Heart left ventricle (tissue), 16 donors: ENCODE data around the gene BCAR1. TPM values are rescaled to one million over a fixed set of nuclear protein-coding genes. Genes with fewer than 3 reads are reported as not detected.
"Not testable (repeated sequence)": the region's sequence is repeated elsewhere in the genome, so short reads cannot be mapped to it uniquely, and the experiment has no call there.

ENCODE experiments used
- ATAC-seq, 4 donors: fragments of 200-7000 bp; cut with Tn5 transposase; one replicate each; pipeline ENCODE4 v1.9.1; 2020 to 2022; ENCODE audit warnings: moderate library complexity in 4 of 4, mild to moderate bottlenecking in 3 of 4, moderate number of reproducible peaks in 1 of 4
- DNase-seq, 5 donors: peaks; one replicate each; pipeline ENCODE4 v3.0.0-alpha.2; 2020
- H3K27ac ChIP-seq, 12 donors: fragments of 200-600 bp; sonication (generic) in 4 of 12; one replicate each; pipeline versions ENCODE4 v1.5.0 to v1.8.0; 2016 to 2022; ENCODE audit warnings: mild to moderate bottlenecking in 2 of 12
- H3K27me3 ChIP-seq, 9 donors: fragments of 200-600 bp; sonication (generic) in 2 of 9; one replicate each; pipeline versions ENCODE4 v1.5.1 to v1.8.0; 2016 to 2022; ENCODE audit warnings: mild to moderate bottlenecking in 3 of 9
- H3K36me3 ChIP-seq, 9 donors: fragments of 200-600 bp; sonication (generic) in 2 of 9; one replicate each; pipeline versions ENCODE4 v1.5.0 to v1.8.0; 2018 to 2022; ENCODE audit warnings: mild to moderate bottlenecking in 2 of 9
- H3K4me1 ChIP-seq, 12 donors: fragments of 200-600 bp; sonication (generic) in 4 of 12; one replicate each; pipeline versions ENCODE4 v1.5.0 to v1.8.0; 2016 to 2022; ENCODE audit warnings: mild to moderate bottlenecking in 3 of 12
- H3K4me3 ChIP-seq, 12 donors: fragments of 200-600 bp; sonication (generic) in 4 of 12; one replicate each; pipeline versions ENCODE4 v1.5.0 to v1.8.0; 2017 to 2022; ENCODE audit warnings: mild to moderate bottlenecking in 9 of 12, moderate library complexity in 4 of 12
- H3K9me3 ChIP-seq, 12 donors: fragments of 200-600 bp; sonication (generic) in 4 of 12; one replicate each; pipeline versions ENCODE4 v1.5.0 to v1.8.0; 2016 to 2022; ENCODE audit warnings: mild to moderate bottlenecking in 1 of 12
- CTCF ChIP-seq, 12 donors: fragments of 200-600 bp; sonication (generic) in 4 of 12; IDR thresholded peaks; one replicate each; pipeline versions ENCODE4 v1.5.0 to v1.8.0; 2018 to 2022; ENCODE audit warnings: antibody characterized with exemption in 12 of 12, mild to moderate bottlenecking in 5 of 12
- POLR2A ChIP-seq, 2 donors: fragments of 450-650 bp; IDR thresholded peaks; one replicate each; pipeline ENCODE4 v1.6.1; 2017; ENCODE audit warnings: antibody characterized with exemption in 2 of 2, mild to moderate bottlenecking in 2 of 2, moderate library complexity in 2 of 2
- WGBS, 4 donors: extraction: QIAGEN DNeasy Blood & Tissue Kit in 2 of 4; methylation state at CpG; one replicate each; pipeline versions ENCODE4 v1.1.5 to v1.1.7; 2013 to 2018; 5-methylcytosine and 5-hydroxymethylcytosine counted together
- intact Hi-C, 10 donors: fragments of 100-400 bp; cut with DNase I; formaldehyde crosslinking; loops; one replicate each; pipeline versions ENCODE4 v1.11.1 to v1.14.2; 2022
- polyA plus RNA-seq, 2 donors: library from polyadenylated mRNA; stranded (reverse); fragments of 200-250 nt; gene quantifications; one replicate each; pipeline ENCODE4 v1.2.3, GENCODE V29; 2013
- total RNA-seq, 9 donors: library from RNA; depleted of rRNA in 2 of 9; stranded (reverse); fragments of >200 nt in 2 of 9; fragmentation: NEBNext Ultra II Directional in 3 of 9; extraction: Animal tissue kit (Norgen Biotek cat#: 25700) in 3 of 9; gene quantifications; one replicate each; pipeline versions ENCODE4 v1.1.0 to v1.2.4, GENCODE V29; 2016 to 2023
- donor health status: ischemic (EF 13 %, LVEDD 7.1; RV severe dilation, severe dysfunction).
- donor health status: healthy with polysubstance abuse.
- donor health status: DM: no; HTN: yes; CAD: no.
- donor health status: DM: no; HTN: no; CAD: no.
- donor health status: ischemic (EF 25% LVEDD 6.9; RV normal size, moderate dysfunction).
- donor health status: ischemic (EF 25% LVEDD 5.7; RV mildly dilated, moderate dysfunction).
- donor health status: healthy.
- donor health status: DM: yes; HTN: yes; CAD: no.
- donor health status: ischemic (EF 35%, LVEDD 5.7; RV mildly dilated, moderate dysfunction).
- donor health status: nonischemic (EF 11% LVEDD 7.7; RV severe dilation, severe dysfunction).
- donor health status: DM: yes; HTN: yes; CAD: no.
- donor health status: PGD.
- donor health status: ischemic (EF 29% LVEDD 5.4; RV normal size, mild dysfunction).
- donor health status: nonischemic (EF 23%, LVEDD 6.1; RV moderate dilation, normal function).

BCAR1 gene
- total and polyA plus RNA-seq, 11 donors, result 51.4 to 129 (median 72.0) TPM

- DNase-seq (no peak), ATAC-seq (no peak)
- TF ChIP-seq CTCF (IDR thresholded peaks at IDR 0.05) (no peak), POLR2A (IDR thresholded peaks at IDR 0.05) (no peak)
- Histone ChIP-seq H3K9me3 (no peaks in the 10 kb centered on the region), H3K4me3 (no peak overlapping the region), H3K36me3 (no peaks in the 10 kb centered on the region), H3K27me3 (no peaks in the 10 kb centered on the region), H3K27ac (no peak overlapping the region), H3K4me1 (peaks cover 0 to 9% (median 0%) of the 10 kb centered on the region in 12 donors)
- intact Hi-C loops, result no loop called here
- WGBS, 4 donors, result 90 to 95% (median 92%) methylated on average over 11 of the region's 11 CpGs
Observed at GRCh38 chr16:75217389-75217851, 34.0 kb downstream of the BCAR1 start.

GRCh38 chr16:75216576-75216975 lies 34.8 kb downstream of the BCAR1 start:
- Histone ChIP-seq H3K27ac (no peak overlapping the region), H3K36me3 (no peaks in the 10 kb centered on the region), H3K27me3 (no peaks in the 10 kb centered on the region), H3K9me3 (no peaks in the 10 kb centered on the region), H3K4me3 (no peak overlapping the region), H3K4me1 (peaks cover 0 to 9% (median 0%) of the 10 kb centered on the region in 12 donors)
- DNase-seq (no peak), ATAC-seq (no peak)
- 80 to 94% (median 91%) methylated on average over 7 of the region's 7 CpGs for WGBS, 4 donors
- intact Hi-C loops, result no loop called here
- TF ChIP-seq POLR2A (IDR thresholded peaks at IDR 0.05) (no peak), CTCF (IDR thresholded peaks at IDR 0.05) (no peak)

GRCh38 chr16:75216127-75216526 lies 35.3 kb downstream of the BCAR1 start:
- DNase-seq (no peak), ATAC-seq (no peak)
- intact Hi-C loops, result no loop called here
- TF ChIP-seq CTCF (IDR thresholded peaks at IDR 0.05) (no peak), POLR2A (IDR thresholded peaks at IDR 0.05) (no peak)
- Histone ChIP-seq H3K4me3 (no peak overlapping the region), H3K36me3 (no peaks in the 10 kb centered on the region), H3K27me3 (no peaks in the 10 kb centered on the region), H3K4me1 (peaks cover 0 to 9% (median 0%) of the 10 kb centered on the region in 12 donors), H3K9me3 (no peaks in the 10 kb centered on the region), H3K27ac (no peak overlapping the region)
- WGBS, 4 donors, result 87 to 95% (median 91%) methylated on average over 2 of the region's 2 CpGs

GRCh38 chr16:75211286-75211685 lies 40.1 kb downstream of the BCAR1 start:
- peak in 1 of 5 donors; percentile 4 for DNase-seq

GRCh38 chr16:75209944-75210343 lies 41.5 kb downstream of the BCAR1 start:
- H3K27me3 ChIP-seq, result no peaks in the 10 kb centered on the region
- 88 to 94% (median 90%) methylated on average over 5 of the region's 5 CpGs for WGBS, 4 donors
- H3K4me1 ChIP-seq, result no peaks in the 10 kb centered on the region
- no peaks in the 10 kb centered on the region for H3K36me3 ChIP-seq
- TF ChIP-seq CTCF (IDR thresholded peaks at IDR 0.05) (no peak), POLR2A (IDR thresholded peaks at IDR 0.05) (no peak)
- intact Hi-C loops, result loop anchor here in 1 of 10 donors (2.0 kb wide), 1 partner anchor 21 kb away; no protein-coding TSS in a partner anchor
- no peak for ATAC-seq
- DNase-seq, result peak in 1 of 5 donors; percentile 1
- H3K9me3 ChIP-seq, result no peaks in the 10 kb centered on the region
- no peak overlapping the region for H3K27ac ChIP-seq
- H3K4me3 ChIP-seq, result no peak overlapping the region

More at GRCh38 chr16:75211286-75211685, 40.1 kb downstream of the BCAR1 start:
- H3K4me3 ChIP-seq, H3K27me3 ChIP-seq, H3K36me3 ChIP-seq, H3K27ac ChIP-seq, ATAC-seq, intact Hi-C loops, H3K4me1 ChIP-seq, H3K9me3 ChIP-seq: not testable (repeated sequence)
- 86 to 91% (median 88%) methylated on average over 10 of the region's 10 CpGs for WGBS, 4 donors

- intact Hi-C loops, result loop anchor here in 1 of 10 donors (2.0 kb wide), 1 partner anchor 21 kb away; no protein-coding TSS in a partner anchor
- H3K4me1 ChIP-seq, H3K27me3 ChIP-seq, H3K36me3 ChIP-seq, H3K9me3 ChIP-seq, H3K27ac ChIP-seq, ATAC-seq, H3K4me3 ChIP-seq: not testable (repeated sequence)
- WGBS, 4 donors, result 79 to 92% (median 91%) methylated on average over 7 of the region's 7 CpGs
- DNase-seq, result peak in 1 of 5 donors; percentile 41
Observed at GRCh38 chr16:75209514-75209913, 41.9 kb downstream of the BCAR1 start.
